Sigmoid colon (tissue), 4 donors: ENCODE data around the gene CALML6.

Experiments used
- POLR2AphosphoS5 ChIP-seq, 4 donors: sonication (generic); formaldehyde crosslinking; IDR thresholded peaks; one replicate each; pipeline ENCODE4 v1.6.1; 2017; ENCODE audit warnings: antibody characterized with exemption in 4 of 4
- TF ChIP-seq, protein P1 (sequence below), 4 experiments: fragments of 450-650 bp in 3 of 4; fragments of 200-600 bp in 1 of 4; IDR thresholded peaks; one replicate each; pipeline ENCODE4 v1.5.1; 2016 to 2019; ENCODE audit warnings: antibody characterized with exemption in 4 of 4, mild to moderate bottlenecking in 3 of 4, moderate library complexity in 2 of 4

DNA sequence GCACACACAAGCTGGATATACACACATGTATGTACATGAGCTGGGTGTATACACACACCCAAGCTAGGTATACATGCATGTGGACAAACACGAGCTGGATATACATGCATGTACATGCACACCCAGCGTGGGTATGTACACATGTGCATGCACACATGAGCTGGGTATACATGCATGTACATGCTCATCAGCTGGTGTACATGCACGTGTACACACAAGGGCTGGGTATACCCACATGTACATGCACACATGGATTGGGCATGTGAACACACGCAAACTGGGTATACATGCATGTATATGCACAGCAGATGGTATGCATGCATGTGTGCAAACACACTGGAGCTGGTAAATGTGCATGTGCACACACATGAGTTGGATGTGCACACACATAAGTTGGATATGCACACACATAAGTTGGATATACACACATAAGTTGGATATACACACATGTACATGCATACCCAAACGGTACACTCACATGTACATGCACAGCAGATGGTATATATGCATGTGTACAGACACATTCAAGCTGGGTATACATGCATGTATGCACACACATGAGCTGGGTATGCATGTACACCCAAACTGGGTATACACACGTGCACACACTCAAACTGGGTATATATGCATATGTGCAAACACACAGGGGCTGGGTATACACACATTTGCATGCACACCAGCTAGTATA lies 16.7 kb upstream of the CALML6 start:
- TF ChIP-seq, protein P1, sequence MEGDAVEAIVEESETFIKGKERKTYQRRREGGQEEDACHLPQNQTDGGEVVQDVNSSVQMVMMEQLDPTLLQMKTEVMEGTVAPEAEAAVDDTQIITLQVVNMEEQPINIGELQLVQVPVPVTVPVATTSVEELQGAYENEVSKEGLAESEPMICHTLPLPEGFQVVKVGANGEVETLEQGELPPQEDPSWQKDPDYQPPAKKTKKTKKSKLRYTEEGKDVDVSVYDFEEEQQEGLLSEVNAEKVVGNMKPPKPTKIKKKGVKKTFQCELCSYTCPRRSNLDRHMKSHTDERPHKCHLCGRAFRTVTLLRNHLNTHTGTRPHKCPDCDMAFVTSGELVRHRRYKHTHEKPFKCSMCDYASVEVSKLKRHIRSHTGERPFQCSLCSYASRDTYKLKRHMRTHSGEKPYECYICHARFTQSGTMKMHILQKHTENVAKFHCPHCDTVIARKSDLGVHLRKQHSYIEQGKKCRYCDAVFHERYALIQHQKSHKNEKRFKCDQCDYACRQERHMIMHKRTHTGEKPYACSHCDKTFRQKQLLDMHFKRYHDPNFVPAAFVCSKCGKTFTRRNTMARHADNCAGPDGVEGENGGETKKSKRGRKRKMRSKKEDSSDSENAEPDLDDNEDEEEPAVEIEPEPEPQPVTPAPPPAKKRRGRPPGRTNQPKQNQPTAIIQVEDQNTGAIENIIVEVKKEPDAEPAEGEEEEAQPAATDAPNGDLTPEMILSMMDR (IDR thresholded peaks at IDR 0.05): no peak
- TF ChIP-seq POLR2AphosphoS5 (IDR thresholded peaks at IDR 0.05): no peak
